ENCODE data around the gene ALDH8A1. TPM values are rescaled to one million over a fixed set of nuclear protein-coding genes. Genes with fewer than 3 reads are reported as not detected.

Gene ALDH8A1
- total and polyA plus RNA-seq, 2 experiments from 2014 or later = 8.0 to 9.9 TPM

DNA sequence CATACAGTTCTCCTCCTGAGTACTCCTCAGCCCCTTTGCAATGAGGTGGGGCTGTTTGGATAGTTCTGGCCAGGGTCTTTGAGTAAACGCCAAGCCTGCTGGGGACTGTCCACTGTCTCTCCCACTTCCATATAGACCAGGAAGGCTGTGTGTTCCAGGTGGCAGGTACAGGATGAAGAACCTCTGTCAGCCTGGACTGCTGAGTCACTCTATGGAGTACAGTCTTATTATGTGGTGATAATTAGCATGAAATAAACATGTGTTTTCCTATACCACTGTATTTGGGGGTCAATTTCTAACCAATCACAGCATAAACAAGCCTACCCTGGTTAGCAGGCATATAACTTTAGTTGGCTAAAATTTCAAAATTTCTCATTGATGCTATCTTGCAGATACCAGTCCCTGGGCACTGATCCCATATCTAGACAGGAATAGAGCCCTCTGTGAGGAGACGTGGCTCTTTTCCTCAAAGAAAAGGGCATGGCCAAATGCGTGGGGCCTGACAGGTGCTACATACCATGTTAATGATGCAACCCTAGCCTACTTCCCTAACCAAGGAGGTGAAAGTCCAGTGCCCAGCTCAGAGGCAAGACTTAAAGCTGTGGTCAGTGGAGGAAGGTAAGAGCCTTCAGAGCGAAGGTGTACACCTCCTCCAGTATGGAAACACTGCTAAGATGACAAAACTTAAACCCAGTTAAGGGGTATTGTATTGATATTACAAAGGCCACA, 4.5 kb upstream of the ALDH8A1 start:
- Histone ChIP-seq H3K27me3 (no peaks in the 10 kb centered on the region), H3K4me2 (no peak overlapping the region), H3K9me2 (replicated peaks; ENCODE audit: insufficient read depth) (no peaks in the 10 kb centered on the region), H2AFZ (no peak overlapping the region), H3K4me1 (ENCODE audit: insufficient read depth) (no peaks in the 10 kb centered on the region), H3K9me3 (ENCODE audit: low read depth) (no peaks in the 10 kb centered on the region), H3K79me2 (no peaks in the 10 kb centered on the region), H3K36me3 (replicated peaks; ENCODE audit: insufficient read depth, low read depth) (no peaks in the 10 kb centered on the region), H4K20me1 (ENCODE audit: insufficient read depth, poor library complexity, severe bottlenecking) (no peaks in the 10 kb centered on the region), H3K27ac (peak overlapping the region; percentile 29), H3K4me3 (no peak overlapping the region)
- 88% methylated on average over 4 of the region's 4 CpGs for WGBS (ENCODE audit: low lambda C conversion rate, missing lambda C conversion rate)
- TF ChIP-seq EZH2 (IDR thresholded peaks at IDR 0.05; ENCODE audit: borderline replicate concordance) (no peak), CTCF (IDR thresholded peaks at IDR 0.05; ENCODE audit: poor library complexity) (no peak), EZH2phosphoT487 (IDR thresholded peaks at IDR 0.05; ENCODE audit: low read depth, severe bottlenecking, unreplicated experiment) (no peak)
- peak; percentile 23 for DNase-seq (ENCODE audit: low spot score)

- no peaks in the 10 kb centered on the region for H3K79me2 ChIP-seq
- no peak overlapping the region for H2AFZ ChIP-seq
- H3K4me2 ChIP-seq = no peak overlapping the region
- H3K9me3 ChIP-seq (ENCODE audit: low read depth) = no peaks in the 10 kb centered on the region
- H3K4me3 ChIP-seq = no peak overlapping the region
- TF ChIP-seq EZH2phosphoT487 (IDR thresholded peaks at IDR 0.05; ENCODE audit: low read depth, severe bottlenecking, unreplicated experiment) = no peak
- no peak for TF ChIP-seq EZH2 (IDR thresholded peaks at IDR 0.05; ENCODE audit: borderline replicate concordance)
- no peak for TF ChIP-seq CTCF (IDR thresholded peaks at IDR 0.05; ENCODE audit: poor library complexity)
- peak; percentile 24 for DNase-seq (ENCODE audit: low spot score)
- no peaks in the 10 kb centered on the region for H4K20me1 ChIP-seq (ENCODE audit: insufficient read depth, poor library complexity, severe bottlenecking)
- H3K36me3 ChIP-seq (replicated peaks; ENCODE audit: insufficient read depth, low read depth) = no peaks in the 10 kb centered on the region
- no peaks in the 10 kb centered on the region for H3K9me2 ChIP-seq (replicated peaks; ENCODE audit: insufficient read depth)
- no peaks in the 10 kb centered on the region for H3K27me3 ChIP-seq
- no peak overlapping the region for H3K27ac ChIP-seq
- H3K4me1 ChIP-seq (ENCODE audit: insufficient read depth) = no peaks in the 10 kb centered on the region
- 87% methylated on average over 13 of the region's 13 CpGs for WGBS (ENCODE audit: low lambda C conversion rate, missing lambda C conversion rate)
Measured at GRCh38 chr6:134951494-134952263, 1.8 kb upstream of the ALDH8A1 start.

DNA sequence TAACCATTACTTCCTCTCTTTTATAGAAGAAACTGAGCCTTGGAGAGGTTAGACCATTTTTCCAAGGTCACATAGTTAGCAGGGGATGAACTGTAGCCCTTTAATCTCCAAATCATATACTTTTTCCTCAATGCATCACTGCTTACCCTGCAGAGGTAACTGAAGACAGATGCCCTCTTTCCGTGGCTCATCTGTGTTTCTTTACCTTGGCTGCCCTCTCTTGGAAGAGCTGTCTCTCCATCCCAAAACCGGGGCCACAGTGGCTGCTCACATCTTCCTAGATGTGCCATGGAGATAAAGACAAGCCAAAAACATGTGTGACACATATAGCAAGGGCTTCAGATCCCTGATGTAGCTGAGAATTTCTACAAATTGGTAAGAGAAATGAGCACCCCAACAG, 581 bp upstream of the ALDH8A1 start:
- no peaks in the 10 kb centered on the region for H3K36me3 ChIP-seq (replicated peaks; ENCODE audit: insufficient read depth, low read depth)
- TF ChIP-seq EZH2 (IDR thresholded peaks at IDR 0.05; ENCODE audit: borderline replicate concordance) (no peak), EZH2phosphoT487 (IDR thresholded peaks at IDR 0.05; ENCODE audit: low read depth, severe bottlenecking, unreplicated experiment) (no peak), CTCF (IDR thresholded peaks at IDR 0.05; ENCODE audit: poor library complexity) (no peak)
- WGBS (ENCODE audit: low lambda C conversion rate, missing lambda C conversion rate) = 53% methylated on average over 2 of the region's 2 CpGs
- no peaks in the 10 kb centered on the region for H3K27me3 ChIP-seq
- H3K9me2 ChIP-seq (replicated peaks; ENCODE audit: insufficient read depth) = no peaks in the 10 kb centered on the region
- H2AFZ ChIP-seq = no peak overlapping the region
- H3K79me2 ChIP-seq = no peaks in the 10 kb centered on the region
- H3K27ac ChIP-seq = no peak overlapping the region
- no peaks in the 10 kb centered on the region for H3K4me1 ChIP-seq (ENCODE audit: insufficient read depth)
- no peak overlapping the region for H3K4me3 ChIP-seq
- H4K20me1 ChIP-seq (ENCODE audit: insufficient read depth, poor library complexity, severe bottlenecking) = no peaks in the 10 kb centered on the region
- DNase-seq (ENCODE audit: low spot score) = no peak
- no peaks in the 10 kb centered on the region for H3K9me3 ChIP-seq (ENCODE audit: low read depth)
- no peak overlapping the region for H3K4me2 ChIP-seq

All from hepatocyte (in vitro differentiated cells).